Measurements from ENCODE around the gene KPNA4. TPM values are rescaled to one million over a fixed set of nuclear protein-coding genes. Genes with fewer than 3 reads are reported as not detected.

KPNA4 gene
- total RNA-seq, 1 donor from 2014 or later = 24.8 TPM

DNA sequence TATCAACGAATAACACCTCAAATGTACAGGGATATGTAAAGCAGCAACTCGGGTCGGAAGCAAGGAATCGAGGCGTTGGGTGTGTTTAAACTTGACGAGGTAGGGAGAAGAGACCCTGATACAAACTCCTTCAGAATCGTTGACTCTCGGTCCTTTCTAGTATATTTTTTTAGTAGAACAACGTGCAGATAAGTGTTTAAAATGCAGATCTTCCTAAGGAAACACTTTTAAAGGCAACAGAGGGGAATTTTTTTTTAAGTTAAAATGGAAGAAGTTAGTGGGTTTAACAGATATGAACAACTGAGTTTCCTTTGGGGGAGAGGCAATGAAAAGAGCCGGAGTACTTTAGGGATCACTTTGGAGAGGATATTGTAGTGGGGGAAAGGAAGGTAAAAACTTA, 1.1 kb upstream of the KPNA4 start:
- Histone ChIP-seq H3K4me1 (peaks cover 38% of the 10 kb centered on the region), H3K4me3 (peak overlapping the region; percentile 87 to 90), H3K27ac (peak overlapping the region; percentile 97), H3K27me3 (no peaks in the 10 kb centered on the region), H3K9me3 (no peaks in the 10 kb centered on the region), H3K36me3 (no peaks in the 10 kb centered on the region)
- no peak for DNase-seq (ENCODE audit: extremely low spot score in 2 of 2)
- TF ChIP-seq, protein P1, sequence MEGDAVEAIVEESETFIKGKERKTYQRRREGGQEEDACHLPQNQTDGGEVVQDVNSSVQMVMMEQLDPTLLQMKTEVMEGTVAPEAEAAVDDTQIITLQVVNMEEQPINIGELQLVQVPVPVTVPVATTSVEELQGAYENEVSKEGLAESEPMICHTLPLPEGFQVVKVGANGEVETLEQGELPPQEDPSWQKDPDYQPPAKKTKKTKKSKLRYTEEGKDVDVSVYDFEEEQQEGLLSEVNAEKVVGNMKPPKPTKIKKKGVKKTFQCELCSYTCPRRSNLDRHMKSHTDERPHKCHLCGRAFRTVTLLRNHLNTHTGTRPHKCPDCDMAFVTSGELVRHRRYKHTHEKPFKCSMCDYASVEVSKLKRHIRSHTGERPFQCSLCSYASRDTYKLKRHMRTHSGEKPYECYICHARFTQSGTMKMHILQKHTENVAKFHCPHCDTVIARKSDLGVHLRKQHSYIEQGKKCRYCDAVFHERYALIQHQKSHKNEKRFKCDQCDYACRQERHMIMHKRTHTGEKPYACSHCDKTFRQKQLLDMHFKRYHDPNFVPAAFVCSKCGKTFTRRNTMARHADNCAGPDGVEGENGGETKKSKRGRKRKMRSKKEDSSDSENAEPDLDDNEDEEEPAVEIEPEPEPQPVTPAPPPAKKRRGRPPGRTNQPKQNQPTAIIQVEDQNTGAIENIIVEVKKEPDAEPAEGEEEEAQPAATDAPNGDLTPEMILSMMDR (IDR thresholded peaks at IDR 0.05) = no peak
- no peak for TF ChIP-seq POLR2A (IDR thresholded peaks at IDR 0.05)
- no peak for TF ChIP-seq POLR2AphosphoS5 (IDR thresholded peaks at IDR 0.05; ENCODE audit: insufficient read depth in 1 of 2, low read depth in 1 of 2)
- intact Hi-C loops (cut with DNase I) = loop anchor here (10.0 kb wide), 1 partner anchor 188 kb away; the partner anchor contains the start of gene PPM1L

GRCh38 chr3:160564949-160565441, 376 bp downstream of the KPNA4 start:
- intact Hi-C loops (cut with DNase I) = loop anchor here (10.0 kb wide), 1 partner anchor 190 kb away; the partner anchor contains the start of gene PPM1L
- Histone ChIP-seq H3K27ac (peak overlapping the region; percentile 97), H3K4me1 (peaks cover 53% of the 10 kb centered on the region), H3K4me3 (peak overlapping the region; percentile 87 to 90), H3K9me3 (no peaks in the 10 kb centered on the region), H3K36me3 (no peaks in the 10 kb centered on the region), H3K27me3 (no peaks in the 10 kb centered on the region)
- no peak for DNase-seq (ENCODE audit: extremely low spot score in 2 of 2)
- TF ChIP-seq POLR2AphosphoS5 (IDR thresholded peaks at IDR 0.05; ENCODE audit: insufficient read depth in 1 of 2, low read depth in 1 of 2) = no peak
- TF ChIP-seq, protein P1 (IDR thresholded peaks at IDR 0.05) = no peak
- no peak for TF ChIP-seq POLR2A (IDR thresholded peaks at IDR 0.05)

DNA sequence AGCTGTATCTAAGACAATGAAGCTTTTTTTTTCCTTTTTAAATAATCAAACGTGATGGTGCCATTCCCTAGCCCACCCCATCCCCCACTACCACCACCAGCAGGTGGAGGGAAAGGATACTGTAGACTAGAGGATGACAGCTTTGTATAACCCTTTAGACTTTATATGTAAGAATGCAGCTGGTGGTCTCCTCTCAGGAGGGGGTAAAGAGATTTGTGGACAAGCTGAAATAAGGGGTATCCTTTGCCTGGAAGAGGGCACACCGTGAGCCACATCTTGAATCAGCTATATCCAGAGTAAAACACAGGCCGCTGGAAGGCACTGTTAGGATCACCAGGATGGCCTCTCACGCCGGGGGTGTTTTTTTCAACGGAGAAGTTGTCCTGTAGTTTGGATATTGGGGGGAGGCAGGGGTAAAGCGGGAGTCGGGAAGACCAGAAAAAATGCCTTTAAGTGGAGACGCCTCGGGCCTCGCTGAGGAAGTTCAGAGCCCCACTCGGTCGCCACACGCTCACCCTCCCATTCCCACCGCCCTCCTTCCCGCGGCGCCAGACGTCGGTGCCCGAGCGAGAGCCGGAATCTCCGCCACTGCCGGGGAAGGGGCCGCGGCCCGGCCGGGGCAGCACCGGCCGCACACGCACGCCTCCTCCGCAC, 986 bp downstream of the KPNA4 start:
- H3K9me3 ChIP-seq = no peaks in the 10 kb centered on the region
- no peak for DNase-seq (ENCODE audit: extremely low spot score in 2 of 2)
- peaks cover 59% of the 10 kb centered on the region for H3K4me1 ChIP-seq
- peak overlapping the region; percentile 87 to 90 for H3K4me3 ChIP-seq
- H3K27ac ChIP-seq = peak overlapping the region; percentile 97
- H3K36me3 ChIP-seq = no peaks in the 10 kb centered on the region
- no peaks in the 10 kb centered on the region for H3K27me3 ChIP-seq
- intact Hi-C loops (cut with DNase I) = loop anchor here (10.0 kb wide), 1 partner anchor 190 kb away; the partner anchor contains the start of gene PPM1L
- TF ChIP-seq POLR2A (IDR thresholded peaks at IDR 0.05) = no peak
- no peak for TF ChIP-seq POLR2AphosphoS5 (IDR thresholded peaks at IDR 0.05; ENCODE audit: insufficient read depth in 1 of 2, low read depth in 1 of 2)
- TF ChIP-seq, protein P1 (IDR thresholded peaks at IDR 0.05) = no peak

DNA sequence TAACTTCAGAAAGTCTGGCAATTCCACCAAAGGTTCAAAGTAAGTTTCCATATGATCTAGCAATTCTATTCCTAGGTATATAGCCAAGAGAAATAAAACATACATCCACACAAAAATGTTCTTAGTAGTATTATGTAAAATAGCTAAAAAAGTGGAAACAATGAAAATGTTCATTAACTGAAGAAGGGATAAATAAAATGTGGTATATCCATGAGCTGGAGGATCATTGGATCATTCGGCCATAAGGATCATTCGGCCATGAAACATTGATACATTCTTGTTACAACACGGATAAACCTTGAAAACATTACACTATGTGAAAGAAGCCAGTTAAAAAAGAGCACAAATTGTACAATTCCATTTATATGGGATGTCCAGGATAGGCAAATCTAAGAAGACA, 2.4 kb downstream of the KPNA4 start:
- H3K27me3 ChIP-seq = no peaks in the 10 kb centered on the region
- intact Hi-C loops (cut with DNase I) = loop anchor here (10.0 kb wide), 1 partner anchor 192 kb away; the partner anchor contains the start of gene PPM1L
- no peaks in the 10 kb centered on the region for H3K9me3 ChIP-seq
- H3K4me3 ChIP-seq = no peak overlapping the region
- no peak for DNase-seq (ENCODE audit: extremely low spot score in 2 of 2)
- no peak for TF ChIP-seq POLR2AphosphoS5 (IDR thresholded peaks at IDR 0.05; ENCODE audit: insufficient read depth in 1 of 2, low read depth in 1 of 2)
- H3K27ac ChIP-seq = no peak overlapping the region
- H3K4me1 ChIP-seq = peaks cover 73% of the 10 kb centered on the region
- H3K36me3 ChIP-seq = no peaks in the 10 kb centered on the region

DNA sequence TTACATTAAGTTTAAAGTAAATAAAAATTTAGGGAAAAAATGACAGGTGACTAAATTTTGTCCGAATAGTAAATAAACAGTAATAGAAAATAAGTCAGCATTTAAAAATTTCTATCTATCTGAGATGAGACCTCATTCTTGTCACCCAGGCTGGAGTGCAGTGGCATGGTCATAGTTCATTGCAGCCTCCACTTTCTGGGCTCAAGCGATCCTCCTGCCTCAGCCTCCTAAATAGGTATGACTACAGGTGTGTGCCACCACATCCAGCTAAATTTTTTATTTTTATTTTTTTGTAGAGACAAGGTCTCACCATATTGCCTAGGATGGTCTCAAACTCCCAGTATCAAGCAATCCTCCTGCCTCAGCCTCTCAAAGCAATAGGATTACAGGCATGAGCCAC, 7.8 kb downstream of the KPNA4 start:
- TF ChIP-seq, protein P1 (IDR thresholded peaks at IDR 0.05) = no peak
- TF ChIP-seq POLR2A (IDR thresholded peaks at IDR 0.05) (no peak), POLR2AphosphoS5 (IDR thresholded peaks at IDR 0.05; ENCODE audit: insufficient read depth in 1 of 2, low read depth in 1 of 2) (no peak)
- Histone ChIP-seq H3K27ac (no peak overlapping the region), H3K36me3 (no peaks in the 10 kb centered on the region), H3K4me3 (no peak overlapping the region), H3K4me1 (peaks cover 87% of the 10 kb centered on the region), H3K27me3 (no peaks in the 10 kb centered on the region), H3K9me3 (no peaks in the 10 kb centered on the region)
- intact Hi-C loops (cut with DNase I) = no loop called here
- DNase-seq (ENCODE audit: extremely low spot score in 2 of 2) = no peak
